HEK293 (cell line): Measurements from ENCODE around the gene HSPA8.

Source experiments
- CTCF ChIA-PET: fragments of 350-600 bp; formaldehyde crosslinking; extraction: SDS; loops from one replicate; lab custom pipeline; 2021; ENCODE audit warnings: antibody characterized with exemption; lab: Yijun Ruan, JAX
- POLR2A ChIA-PET: fragments of 300-600 bp; formaldehyde crosslinking; extraction: SDS; loops from one replicate; lab custom pipeline; 2020; ENCODE audit warnings: antibody characterized with exemption, inconsistent platforms; lab: Yijun Ruan, JAX
- H3K27ac ChIP-seq: fragments of 200-500 bp; sonication (Bioruptor generic); 2 replicates; pipeline ENCODE4 v1.5.1; 2014; ENCODE audit warnings: low read depth, low read length, control low read depth, inconsistent platforms; ENCODE audit errors: extremely low read depth
- H3K36me3 ChIP-seq, 2 experiments: fragments of 200-500 bp in 1 of 2; sonication (Bioruptor generic) in 1 of 2; 1 replicate in 1 of 2; 2 replicates in 1 of 2; pipeline ENCODE4 v1.5.1; 2014 to 2017; ENCODE audit warnings: inconsistent platforms in 2 of 2, low read length in 2 of 2; ENCODE audit not compliant: control insufficient read depth in 2 of 2, insufficient read depth in 1 of 2
- H3K4me1 ChIP-seq: fragments of 200-500 bp; sonication (Bioruptor generic); 2 replicates; pipeline ENCODE4 v1.5.1; 2014; ENCODE audit warnings: mild to moderate bottlenecking, low read length, inconsistent platforms; ENCODE audit not compliant: control insufficient read depth, insufficient read depth
- H3K4me3 ChIP-seq: 2 replicates; pipeline ENCODE4 v1.5.1; 2011; ENCODE audit warnings: low read depth, mild to moderate bottlenecking, control low read depth, low read length, moderate library complexity
- H3K9me3 ChIP-seq: fragments of 200-500 bp; sonication (Bioruptor generic); 2 replicates; pipeline ENCODE4 v1.5.1; 2014; ENCODE audit warnings: low read depth, low read length, inconsistent platforms; ENCODE audit not compliant: control insufficient read depth, insufficient read depth
- HOXD13 ChIP-seq: sonication (generic); formaldehyde crosslinking; IDR thresholded peaks from 2 replicates; pipeline ENCODE4 v1.8.0; 2022; ENCODE audit warnings: missing genetic modification reagents, borderline replicate concordance
- KLF7 ChIP-seq: fragments of 450-650 bp; formaldehyde crosslinking; IDR thresholded peaks from 2 replicates; pipeline ENCODE4 v1.5.1; 2016; ENCODE audit warnings: missing biosample characterization, missing genetic modification characterization, borderline replicate concordance
- SALL2 ChIP-seq: fragments of 450-650 bp; formaldehyde crosslinking; IDR thresholded peaks from 2 replicates; pipeline ENCODE4 v1.5.0; 2017; ENCODE audit warnings: missing biosample characterization, mild to moderate bottlenecking, missing genetic modification characterization, borderline replicate concordance
- SCRT1 ChIP-seq: fragments of 450-650 bp; formaldehyde crosslinking; IDR thresholded peaks from 2 replicates; pipeline ENCODE4 v1.5.1; 2016; ENCODE audit warnings: missing biosample characterization, missing genetic modification characterization, borderline replicate concordance
- ZNF140 ChIP-seq: fragments of 450-650 bp; formaldehyde crosslinking; IDR thresholded peaks from 2 replicates; pipeline ENCODE4 v1.5.1; 2016; ENCODE audit warnings: missing biosample characterization, missing genetic modification characterization
- ZNF146 ChIP-seq: fragments of 450-650 bp; formaldehyde crosslinking; IDR thresholded peaks from 2 replicates; pipeline ENCODE4 v1.5.1; 2016; ENCODE audit warnings: missing biosample characterization, missing genetic modification characterization
- ZNF169 ChIP-seq: fragments of 450-650 bp; formaldehyde crosslinking; IDR thresholded peaks from 2 replicates; pipeline ENCODE4 v1.5.1; 2016; ENCODE audit warnings: missing biosample characterization, missing genetic modification characterization
- ZNF184 ChIP-seq: fragments of 450-650 bp; IDR thresholded peaks from 2 replicates; pipeline ENCODE4 v1.5.1; 2018; ENCODE audit warnings: missing biosample characterization, mild to moderate bottlenecking, missing genetic modification characterization
- ZNF23 ChIP-seq: fragments of 450-650 bp; formaldehyde crosslinking; IDR thresholded peaks from 2 replicates; pipeline ENCODE4 v1.5.1; 2016; ENCODE audit warnings: missing biosample characterization, missing genetic modification characterization, borderline replicate concordance
- ZNF311 ChIP-seq: fragments of 450-650 bp; formaldehyde crosslinking; IDR thresholded peaks from 2 replicates; pipeline ENCODE4 v1.5.1; 2017; ENCODE audit warnings: missing biosample characterization, missing genetic modification characterization, borderline replicate concordance
- ZNF350 ChIP-seq: fragments of 450-650 bp; formaldehyde crosslinking; IDR thresholded peaks from 2 replicates; pipeline ENCODE4 v1.5.0; 2017; ENCODE audit warnings: missing biosample characterization, mild to moderate bottlenecking, missing genetic modification characterization
- ZNF473 ChIP-seq: fragments of 450-650 bp; formaldehyde crosslinking; IDR thresholded peaks from 2 replicates; pipeline ENCODE4 v1.5.1; 2017; ENCODE audit warnings: missing biosample characterization, missing genetic modification characterization
- ZNF621 ChIP-seq: fragments of 450-650 bp; formaldehyde crosslinking; IDR thresholded peaks from 2 replicates; pipeline ENCODE4 v1.5.1; 2017; ENCODE audit warnings: missing biosample characterization, missing genetic modification characterization
- ZNF670 ChIP-seq: fragments of 450-650 bp; formaldehyde crosslinking; IDR thresholded peaks from 2 replicates; pipeline ENCODE4 v1.5.1; 2016; ENCODE audit warnings: missing biosample characterization, missing genetic modification characterization, low read depth
- ZNF837 ChIP-seq: fragments of 450-650 bp; formaldehyde crosslinking; IDR thresholded peaks from 2 replicates; pipeline ENCODE4 v1.5.1; 2016; ENCODE audit warnings: missing biosample characterization, missing genetic modification characterization
- TF ChIP-seq, protein P1 (sequence below): fragments of 450-650 bp; formaldehyde crosslinking; IDR thresholded peaks from 2 replicates; pipeline ENCODE4 v1.5.0; 2017; ENCODE audit warnings: missing biosample characterization, missing genetic modification characterization, borderline replicate concordance
- TF ChIP-seq, protein P2 (sequence below): fragments of 450-650 bp; formaldehyde crosslinking; IDR thresholded peaks from 2 replicates; pipeline ENCODE4 v1.5.1; 2016; ENCODE audit warnings: missing biosample characterization, missing genetic modification characterization
- TF ChIP-seq, protein P3 (sequence below): fragments of 450-650 bp; formaldehyde crosslinking; IDR thresholded peaks from 2 replicates; pipeline ENCODE4 v1.5.1; 2016; ENCODE audit warnings: missing biosample characterization, missing genetic modification characterization, low read depth
- TF ChIP-seq, protein P4 (sequence below): fragments of 450-650 bp; formaldehyde crosslinking; conservative IDR thresholded peaks from 2 replicates; pipeline ENCODE4 v1.5.1; 2016; ENCODE audit warnings: low read depth, missing biosample characterization, missing genetic modification characterization
- TF ChIP-seq, protein P5 (sequence below): fragments of 450-650 bp; formaldehyde crosslinking; IDR thresholded peaks from 2 replicates; pipeline ENCODE4 v1.5.1; 2016; ENCODE audit warnings: missing biosample characterization, missing genetic modification characterization

Gene HSPA8

DNA sequence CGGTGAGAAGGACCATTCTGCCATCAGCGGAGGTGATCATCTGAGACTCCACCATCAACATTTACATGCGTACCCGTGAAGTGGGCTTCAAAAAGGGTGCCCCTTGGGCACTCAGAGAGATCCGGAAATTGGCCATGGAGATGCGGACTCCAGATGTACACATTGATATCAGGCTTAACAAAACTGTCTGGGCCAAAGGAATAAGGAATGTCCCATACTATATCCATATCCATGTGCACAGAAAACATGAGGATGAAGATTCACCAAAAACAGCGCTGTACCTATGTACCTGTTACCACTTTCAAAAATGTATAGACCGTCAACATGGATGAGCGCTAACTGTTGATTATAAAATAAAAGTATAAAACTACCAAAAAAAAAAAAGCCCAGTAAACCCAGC, 10.8 kb downstream of the HSPA8 start (continued):
- TF ChIP-seq, protein P1, sequence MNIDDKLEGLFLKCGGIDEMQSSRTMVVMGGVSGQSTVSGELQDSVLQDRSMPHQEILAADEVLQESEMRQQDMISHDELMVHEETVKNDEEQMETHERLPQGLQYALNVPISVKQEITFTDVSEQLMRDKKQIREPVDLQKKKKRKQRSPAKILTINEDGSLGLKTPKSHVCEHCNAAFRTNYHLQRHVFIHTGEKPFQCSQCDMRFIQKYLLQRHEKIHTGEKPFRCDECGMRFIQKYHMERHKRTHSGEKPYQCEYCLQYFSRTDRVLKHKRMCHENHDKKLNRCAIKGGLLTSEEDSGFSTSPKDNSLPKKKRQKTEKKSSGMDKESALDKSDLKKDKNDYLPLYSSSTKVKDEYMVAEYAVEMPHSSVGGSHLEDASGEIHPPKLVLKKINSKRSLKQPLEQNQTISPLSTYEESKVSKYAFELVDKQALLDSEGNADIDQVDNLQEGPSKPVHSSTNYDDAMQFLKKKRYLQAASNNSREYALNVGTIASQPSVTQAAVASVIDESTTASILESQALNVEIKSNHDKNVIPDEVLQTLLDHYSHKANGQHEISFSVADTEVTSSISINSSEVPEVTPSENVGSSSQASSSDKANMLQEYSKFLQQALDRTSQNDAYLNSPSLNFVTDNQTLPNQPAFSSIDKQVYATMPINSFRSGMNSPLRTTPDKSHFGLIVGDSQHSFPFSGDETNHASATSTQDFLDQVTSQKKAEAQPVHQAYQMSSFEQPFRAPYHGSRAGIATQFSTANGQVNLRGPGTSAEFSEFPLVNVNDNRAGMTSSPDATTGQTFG: no peak
- TF ChIP-seq ZNF23 (tag by site-specific recombination): no peak
- TF ChIP-seq ZNF670 (tag by site-specific recombination): no peak
- TF ChIP-seq ZNF350 (tag by site-specific recombination): no peak

DNA sequence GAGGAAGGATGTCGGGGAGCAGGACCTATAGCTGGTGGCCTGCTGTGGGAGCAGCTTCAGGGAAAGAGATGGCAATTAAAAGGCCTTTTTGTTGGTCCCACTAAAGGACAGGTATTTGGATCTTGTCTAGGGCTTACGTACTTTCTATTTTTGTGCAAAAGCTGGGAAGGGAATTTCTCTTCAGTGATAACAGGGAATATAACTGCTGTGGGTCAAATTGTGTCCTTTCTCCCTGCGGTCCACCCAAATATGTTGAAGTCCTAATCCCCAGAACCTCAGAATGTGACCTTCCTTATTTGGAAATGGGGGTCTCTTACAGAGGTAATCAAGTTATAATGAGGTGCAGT, 14.0 kb downstream of the HSPA8 start:
- Histone ChIP-seq H3K4me3 (no peak overlapping the region), H3K9me3 (no peaks in the 10 kb centered on the region), H3K27ac (no peak overlapping the region), H3K36me3 (no peaks in the 10 kb centered on the region), H3K4me1 (no peaks in the 10 kb centered on the region)
- ChIA-PET CTCF (interaction anchor here (0.6 to 2.2 kb wide), 4 partner anchors 8 to 415 kb away, joined by 3 to 10 read pairs (median 4); no protein-coding TSS in a partner anchor), POLR2A (interaction anchor here (0.6 to 1.1 kb wide), 3 partner anchors 8 to 15 kb away, joined by 3 to 5 read pairs (median 3); partner anchors contain the start of gene HSPA8)
- TF ChIP-seq ZNF146 (no peak), SCRT1 (tag by site-specific recombination) (no peak), ZNF184 (tag by site-specific recombination) (no peak), ZNF473 (tag by site-specific recombination) (no peak), ZNF311 (tag by site-specific recombination) (no peak), SALL2 (tag by site-specific recombination) (no peak), ZNF169 (no peak), KLF7 (tag by site-specific recombination) (no peak), ZNF621 (no peak), ZNF837 (tag by site-specific recombination) (no peak), ZNF140 (tag by site-specific recombination) (no peak), HOXD13 (CRISPR knock-in tag) (no peak)
- TF ChIP-seq, protein P2, sequence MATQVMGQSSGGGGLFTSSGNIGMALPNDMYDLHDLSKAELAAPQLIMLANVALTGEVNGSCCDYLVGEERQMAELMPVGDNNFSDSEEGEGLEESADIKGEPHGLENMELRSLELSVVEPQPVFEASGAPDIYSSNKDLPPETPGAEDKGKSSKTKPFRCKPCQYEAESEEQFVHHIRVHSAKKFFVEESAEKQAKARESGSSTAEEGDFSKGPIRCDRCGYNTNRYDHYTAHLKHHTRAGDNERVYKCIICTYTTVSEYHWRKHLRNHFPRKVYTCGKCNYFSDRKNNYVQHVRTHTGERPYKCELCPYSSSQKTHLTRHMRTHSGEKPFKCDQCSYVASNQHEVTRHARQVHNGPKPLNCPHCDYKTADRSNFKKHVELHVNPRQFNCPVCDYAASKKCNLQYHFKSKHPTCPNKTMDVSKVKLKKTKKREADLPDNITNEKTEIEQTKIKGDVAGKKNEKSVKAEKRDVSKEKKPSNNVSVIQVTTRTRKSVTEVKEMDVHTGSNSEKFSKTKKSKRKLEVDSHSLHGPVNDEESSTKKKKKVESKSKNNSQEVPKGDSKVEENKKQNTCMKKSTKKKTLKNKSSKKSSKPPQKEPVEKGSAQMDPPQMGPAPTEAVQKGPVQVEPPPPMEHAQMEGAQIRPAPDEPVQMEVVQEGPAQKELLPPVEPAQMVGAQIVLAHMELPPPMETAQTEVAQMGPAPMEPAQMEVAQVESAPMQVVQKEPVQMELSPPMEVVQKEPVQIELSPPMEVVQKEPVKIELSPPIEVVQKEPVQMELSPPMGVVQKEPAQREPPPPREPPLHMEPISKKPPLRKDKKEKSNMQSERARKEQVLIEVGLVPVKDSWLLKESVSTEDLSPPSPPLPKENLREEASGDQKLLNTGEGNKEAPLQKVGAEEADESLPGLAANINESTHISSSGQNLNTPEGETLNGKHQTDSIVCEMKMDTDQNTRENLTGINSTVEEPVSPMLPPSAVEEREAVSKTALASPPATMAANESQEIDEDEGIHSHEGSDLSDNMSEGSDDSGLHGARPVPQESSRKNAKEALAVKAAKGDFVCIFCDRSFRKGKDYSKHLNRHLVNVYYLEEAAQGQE: no peak
- TF ChIP-seq, protein P3, sequence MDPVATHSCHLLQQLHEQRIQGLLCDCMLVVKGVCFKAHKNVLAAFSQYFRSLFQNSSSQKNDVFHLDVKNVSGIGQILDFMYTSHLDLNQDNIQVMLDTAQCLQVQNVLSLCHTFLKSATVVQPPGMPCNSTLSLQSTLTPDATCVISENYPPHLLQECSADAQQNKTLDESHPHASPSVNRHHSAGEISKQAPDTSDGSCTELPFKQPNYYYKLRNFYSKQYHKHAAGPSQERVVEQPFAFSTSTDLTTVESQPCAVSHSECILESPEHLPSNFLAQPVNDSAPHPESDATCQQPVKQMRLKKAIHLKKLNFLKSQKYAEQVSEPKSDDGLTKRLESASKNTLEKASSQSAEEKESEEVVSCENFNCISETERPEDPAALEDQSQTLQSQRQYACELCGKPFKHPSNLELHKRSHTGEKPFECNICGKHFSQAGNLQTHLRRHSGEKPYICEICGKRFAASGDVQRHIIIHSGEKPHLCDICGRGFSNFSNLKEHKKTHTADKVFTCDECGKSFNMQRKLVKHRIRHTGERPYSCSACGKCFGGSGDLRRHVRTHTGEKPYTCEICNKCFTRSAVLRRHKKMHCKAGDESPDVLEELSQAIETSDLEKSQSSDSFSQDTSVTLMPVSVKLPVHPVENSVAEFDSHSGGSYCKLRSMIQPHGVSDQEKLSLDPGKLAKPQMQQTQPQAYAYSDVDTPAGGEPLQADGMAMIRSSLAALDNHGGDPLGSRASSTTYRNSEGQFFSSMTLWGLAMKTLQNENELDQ (tag by site-specific recombination): no peak
- TF ChIP-seq, protein P4, sequence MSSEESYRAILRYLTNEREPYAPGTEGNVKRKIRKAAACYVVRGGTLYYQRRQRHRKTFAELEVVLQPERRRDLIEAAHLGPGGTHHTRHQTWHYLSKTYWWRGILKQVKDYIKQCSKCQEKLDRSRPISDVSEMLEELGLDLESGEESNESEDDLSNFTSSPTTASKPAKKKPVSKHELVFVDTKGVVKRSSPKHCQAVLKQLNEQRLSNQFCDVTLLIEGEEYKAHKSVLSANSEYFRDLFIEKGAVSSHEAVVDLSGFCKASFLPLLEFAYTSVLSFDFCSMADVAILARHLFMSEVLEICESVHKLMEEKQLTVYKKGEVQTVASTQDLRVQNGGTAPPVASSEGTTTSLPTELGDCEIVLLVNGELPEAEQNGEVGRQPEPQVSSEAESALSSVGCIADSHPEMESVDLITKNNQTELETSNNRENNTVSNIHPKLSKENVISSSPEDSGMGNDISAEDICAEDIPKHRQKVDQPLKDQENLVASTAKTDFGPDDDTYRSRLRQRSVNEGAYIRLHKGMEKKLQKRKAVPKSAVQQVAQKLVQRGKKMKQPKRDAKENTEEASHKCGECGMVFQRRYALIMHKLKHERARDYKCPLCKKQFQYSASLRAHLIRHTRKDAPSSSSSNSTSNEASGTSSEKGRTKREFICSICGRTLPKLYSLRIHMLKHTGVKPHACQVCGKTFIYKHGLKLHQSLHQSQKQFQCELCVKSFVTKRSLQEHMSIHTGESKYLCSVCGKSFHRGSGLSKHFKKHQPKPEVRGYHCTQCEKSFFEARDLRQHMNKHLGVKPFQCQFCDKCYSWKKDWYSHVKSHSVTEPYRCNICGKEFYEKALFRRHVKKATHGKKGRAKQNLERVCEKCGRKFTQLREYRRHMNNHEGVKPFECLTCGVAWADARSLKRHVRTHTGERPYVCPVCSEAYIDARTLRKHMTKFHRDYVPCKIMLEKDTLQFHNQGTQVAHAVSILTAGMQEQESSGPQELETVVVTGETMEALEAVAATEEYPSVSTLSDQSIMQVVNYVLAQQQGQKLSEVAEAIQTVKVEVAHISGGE (tag by site-specific recombination): no peak
- TF ChIP-seq, protein P5, sequence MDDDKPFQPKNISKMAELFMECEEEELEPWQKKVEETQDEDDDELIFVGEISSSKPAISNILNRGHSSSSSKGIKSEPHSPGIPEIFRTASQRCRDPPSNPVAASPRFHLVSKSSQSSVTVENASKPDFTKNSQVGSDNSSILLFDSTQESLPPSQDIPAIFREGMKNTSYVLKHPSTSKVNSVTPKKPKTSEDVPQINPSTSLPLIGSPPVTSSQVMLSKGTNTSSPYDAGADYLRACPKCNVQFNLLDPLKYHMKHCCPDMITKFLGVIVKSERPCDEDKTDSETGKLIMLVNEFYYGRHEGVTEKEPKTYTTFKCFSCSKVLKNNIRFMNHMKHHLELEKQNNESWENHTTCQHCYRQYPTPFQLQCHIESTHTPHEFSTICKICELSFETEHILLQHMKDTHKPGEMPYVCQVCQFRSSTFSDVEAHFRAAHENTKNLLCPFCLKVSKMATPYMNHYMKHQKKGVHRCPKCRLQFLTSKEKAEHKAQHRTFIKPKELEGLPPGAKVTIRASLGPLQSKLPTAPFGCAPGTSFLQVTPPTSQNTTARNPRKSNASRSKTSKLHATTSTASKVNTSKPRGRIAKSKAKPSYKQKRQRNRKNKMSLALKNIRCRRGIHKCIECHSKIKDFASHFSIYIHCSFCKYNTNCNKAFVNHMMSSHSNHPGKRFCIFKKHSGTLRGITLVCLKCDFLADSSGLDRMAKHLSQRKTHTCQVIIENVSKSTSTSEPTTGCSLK (tag by site-specific recombination): no peak
